HG02571 (cell line): ENCODE results near the gene MBP.
"Not testable (repeated sequence)": the region's sequence is repeated elsewhere in the genome, so short reads cannot be mapped to it uniquely, and the experiment has no call there.

Source experiments
- ATAC-seq: cut with Tn5 transposase; IDR thresholded peaks from one replicate; pipeline ENCODE4 v1.9.1; 2021; ENCODE audit warnings: mild to moderate bottlenecking, moderate library complexity; ENCODE audit not compliant: unreplicated experiment

The MBP gene

GRCh38 chr18:77035380-77036187 lies 97.0 kb downstream of the MBP start:
- ATAC-seq = no peak

GRCh38 chr18:77033575-77033974 lies 99.0 kb downstream of the MBP start:
- no peak for ATAC-seq

- no peak for ATAC-seq
Observed at GRCh38 chr18:77032181-77032701, 100.3 kb downstream of the MBP start.

- no peak for ATAC-seq
Observed at GRCh38 chr18:77031662-77032061, 100.9 kb downstream of the MBP start.

GRCh38 chr18:77030201-77030600 lies 102.4 kb downstream of the MBP start:
- no peak for ATAC-seq

DNA sequence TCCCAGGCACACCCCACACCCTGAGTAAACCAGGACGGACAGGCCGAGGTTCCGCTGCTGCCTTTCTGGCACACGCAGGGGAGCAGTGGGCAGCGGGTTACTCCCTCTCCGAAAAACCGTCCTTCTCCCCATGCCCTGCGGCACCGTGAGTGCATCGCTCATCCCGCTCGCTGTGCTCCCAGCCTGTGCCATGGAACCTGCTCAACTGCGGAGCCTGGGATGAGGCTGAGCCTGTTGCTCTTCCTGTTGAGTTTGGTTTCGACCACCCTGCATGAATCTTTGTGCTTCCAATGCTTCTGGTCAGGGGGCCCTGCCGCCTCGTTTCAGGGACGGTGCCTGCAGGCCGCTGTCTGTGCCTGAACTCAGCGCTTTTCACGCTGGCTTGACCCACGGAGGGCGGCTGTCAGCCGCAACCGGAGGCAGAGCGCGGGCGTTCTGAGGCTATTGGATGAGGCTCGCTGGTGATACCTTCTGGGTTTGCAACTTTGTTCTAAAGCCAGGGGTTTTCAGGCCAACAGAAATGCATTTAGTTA lies 106.7 kb downstream of the MBP start:
- ATAC-seq = no peak

- ATAC-seq = no peak
Observed at GRCh38 chr18:77025123-77025522, 107.5 kb downstream of the MBP start.

- ATAC-seq = no peak
Observed at GRCh38 chr18:77024476-77024875, 108.1 kb downstream of the MBP start.

DNA sequence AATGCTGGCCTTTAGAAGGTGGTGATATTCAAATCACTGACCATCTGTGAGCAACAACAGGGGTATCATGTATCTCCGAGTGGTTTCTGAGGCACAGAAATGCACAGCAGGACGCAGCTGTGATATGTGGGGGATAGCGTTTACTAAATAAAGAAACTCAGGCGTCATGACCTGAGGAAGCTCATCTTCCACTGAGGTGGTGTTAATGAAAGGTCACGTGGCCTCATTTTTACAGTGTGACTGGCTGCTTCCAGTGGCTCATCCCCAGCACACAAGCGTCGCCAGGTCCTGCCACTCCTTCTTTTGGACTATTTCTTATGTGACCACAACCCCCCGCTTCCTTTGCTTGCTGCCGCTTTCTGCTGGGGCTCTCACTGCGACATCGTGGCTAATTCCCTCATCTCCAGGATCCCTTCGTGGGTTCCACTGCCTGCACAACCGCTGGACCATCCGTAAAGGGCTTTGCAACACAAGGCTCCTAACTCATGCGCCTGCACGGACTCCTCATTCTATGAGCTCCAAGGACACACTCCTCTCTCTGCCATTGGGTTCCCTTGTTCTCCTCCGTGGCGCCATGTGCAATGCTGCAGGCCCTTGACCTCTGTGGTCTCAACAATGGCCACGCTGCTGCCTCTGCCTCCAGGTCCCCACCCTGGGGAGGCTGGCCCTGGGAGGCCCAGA lies 109.3 kb downstream of the MBP start:
- no peak for ATAC-seq

DNA sequence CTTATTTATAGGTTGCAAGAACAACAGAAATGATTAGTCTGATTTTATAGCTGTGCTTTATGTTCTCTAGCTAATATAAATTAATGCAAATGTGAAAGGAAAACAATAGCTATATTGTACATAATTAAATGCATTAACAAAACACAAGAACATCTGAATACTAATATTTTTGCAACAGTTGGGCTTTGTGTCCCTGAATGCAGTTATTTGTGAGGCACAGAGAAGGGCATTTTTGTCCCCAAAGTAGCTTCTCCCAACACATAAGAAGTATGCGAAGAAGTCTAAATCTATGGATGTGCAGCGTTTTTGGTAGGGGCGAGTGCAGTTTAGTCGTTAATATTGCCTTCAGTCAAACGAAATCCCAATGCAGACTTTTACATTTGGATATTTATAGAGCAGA lies 110.0 kb downstream of the MBP start:
- ATAC-seq = no peak

DNA sequence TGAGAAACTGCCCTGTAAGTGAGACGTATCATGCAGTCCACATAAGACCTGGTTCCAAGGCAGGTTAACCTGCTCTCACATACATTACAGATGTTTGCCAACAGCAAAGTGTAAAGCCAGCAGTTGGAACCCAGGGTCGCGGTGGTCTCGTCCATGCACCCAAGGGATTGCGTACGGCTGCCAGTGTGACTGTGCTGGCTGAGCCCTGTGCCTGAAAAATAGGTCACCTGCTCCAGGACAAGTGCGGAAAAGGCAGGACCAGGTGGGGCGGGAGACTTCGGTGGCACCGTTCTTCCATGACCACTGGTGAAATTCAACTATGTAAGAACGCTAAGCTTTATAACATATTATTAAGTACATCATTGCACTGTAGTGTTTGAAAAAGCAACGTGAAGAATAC lies 110.5 kb downstream of the MBP start:
- no peak for ATAC-seq

GRCh38 chr18:77021478-77021877 lies 111.1 kb downstream of the MBP start:
- ATAC-seq = not testable (repeated sequence)

GRCh38 chr18:77021075-77021474 lies 111.5 kb downstream of the MBP start:
- ATAC-seq = no peak

- ATAC-seq = no peak
Observed at GRCh38 chr18:77020561-77020960, 112.0 kb downstream of the MBP start.

GRCh38 chr18:77019641-77020040 lies 112.9 kb downstream of the MBP start:
- no peak for ATAC-seq

- not testable (repeated sequence) for ATAC-seq
Observed at GRCh38 chr18:77018650-77019049, 113.9 kb downstream of the MBP start.

GRCh38 chr18:77017355-77017754 lies 115.2 kb downstream of the MBP start:
- ATAC-seq = no peak

- no peak for ATAC-seq
Observed at GRCh38 chr18:77016936-77017335, 115.6 kb downstream of the MBP start.

- ATAC-seq = no peak
Observed at GRCh38 chr18:77015771-77016710, 116.5 kb downstream of the MBP start.

DNA sequence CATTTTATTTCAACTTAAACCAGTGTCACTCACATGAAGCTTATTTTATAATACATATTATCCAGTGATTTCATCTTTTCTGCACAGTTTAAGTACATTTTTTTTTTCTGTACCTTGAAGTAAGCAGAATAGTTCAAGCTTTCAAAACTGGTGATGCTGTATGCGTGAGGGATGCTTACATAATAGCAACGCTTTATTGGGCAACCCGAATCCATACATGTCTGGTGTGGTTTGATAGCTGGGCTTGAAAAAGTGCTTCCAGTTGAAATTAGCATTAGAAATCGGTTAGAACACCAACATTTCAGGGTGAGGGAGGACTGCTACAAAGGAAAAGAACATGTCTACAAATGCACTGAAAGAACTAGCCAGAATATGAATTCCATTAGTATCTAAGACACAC lies 117.4 kb downstream of the MBP start:
- ATAC-seq = no peak

- no peak for ATAC-seq
Observed at GRCh38 chr18:77014538-77014937, 118.0 kb downstream of the MBP start.
